Fibroblast of lung (primary cell): ENCODE data around the gene TPBG.

Source experiments
- EZH2 ChIP-seq: IDR thresholded peaks from 2 replicates; pipeline ENCODE4 v1.5.1; 2012; ENCODE audit warnings: low read length, control low read depth, mild to moderate bottlenecking; ENCODE audit errors: missing control alignments
- TF ChIP-seq, protein P1 (sequence below), 2 donors: IDR thresholded peaks in 1 of 2; conservative IDR thresholded peaks in 1 of 2; 1 replicate in 1 of 2; 2 replicates in 1 of 2; pipeline ENCODE4 v1.5.1; 2011 to 2012; ENCODE audit warnings: low read length in 2 of 2, control low read depth in 1 of 2, inconsistent platforms in 1 of 2, low read depth in 1 of 2, mild to moderate bottlenecking in 1 of 2

DNA sequence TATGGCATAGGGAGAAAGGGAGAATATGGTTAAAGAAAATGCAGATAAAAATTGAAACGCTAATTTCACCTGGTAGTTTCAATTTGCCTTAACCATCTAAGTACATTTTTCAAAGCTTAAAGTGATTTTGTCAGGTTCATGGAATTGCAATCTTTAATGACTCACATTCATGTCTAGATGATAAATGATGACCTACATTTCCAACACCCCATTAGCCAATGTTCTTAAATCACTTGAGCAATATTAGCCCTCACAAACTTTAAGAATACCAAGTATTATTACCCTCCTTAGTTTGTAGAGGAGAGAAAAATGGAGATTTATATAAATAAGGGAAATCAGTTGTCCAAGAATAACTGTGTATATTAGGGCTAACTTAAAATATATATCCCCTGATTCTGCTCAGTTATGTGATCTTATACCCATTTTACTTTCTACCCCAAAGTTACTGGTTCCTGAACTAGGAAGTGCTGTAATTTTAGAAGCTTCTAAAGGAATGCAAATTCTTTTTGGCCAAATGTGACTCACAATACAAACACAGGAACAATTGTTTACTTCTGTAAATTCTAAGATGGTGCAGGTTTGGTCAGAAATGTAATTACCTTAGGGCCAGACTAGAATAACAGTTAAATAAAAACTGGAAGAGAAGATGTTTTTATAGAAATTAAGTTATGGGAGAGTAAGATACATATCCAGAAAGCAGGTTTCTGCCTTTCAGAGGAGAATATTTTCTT is 34.5 kb downstream of the TPBG start:
- TF ChIP-seq, protein P1, sequence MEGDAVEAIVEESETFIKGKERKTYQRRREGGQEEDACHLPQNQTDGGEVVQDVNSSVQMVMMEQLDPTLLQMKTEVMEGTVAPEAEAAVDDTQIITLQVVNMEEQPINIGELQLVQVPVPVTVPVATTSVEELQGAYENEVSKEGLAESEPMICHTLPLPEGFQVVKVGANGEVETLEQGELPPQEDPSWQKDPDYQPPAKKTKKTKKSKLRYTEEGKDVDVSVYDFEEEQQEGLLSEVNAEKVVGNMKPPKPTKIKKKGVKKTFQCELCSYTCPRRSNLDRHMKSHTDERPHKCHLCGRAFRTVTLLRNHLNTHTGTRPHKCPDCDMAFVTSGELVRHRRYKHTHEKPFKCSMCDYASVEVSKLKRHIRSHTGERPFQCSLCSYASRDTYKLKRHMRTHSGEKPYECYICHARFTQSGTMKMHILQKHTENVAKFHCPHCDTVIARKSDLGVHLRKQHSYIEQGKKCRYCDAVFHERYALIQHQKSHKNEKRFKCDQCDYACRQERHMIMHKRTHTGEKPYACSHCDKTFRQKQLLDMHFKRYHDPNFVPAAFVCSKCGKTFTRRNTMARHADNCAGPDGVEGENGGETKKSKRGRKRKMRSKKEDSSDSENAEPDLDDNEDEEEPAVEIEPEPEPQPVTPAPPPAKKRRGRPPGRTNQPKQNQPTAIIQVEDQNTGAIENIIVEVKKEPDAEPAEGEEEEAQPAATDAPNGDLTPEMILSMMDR (conservative IDR thresholded peaks at IDR 0.05 in 1 of 2, IDR thresholded peaks at IDR 0.05 in 1 of 2; ENCODE audit: low read depth in 1 of 2, low read length in 2 of 2) = no peak
- no peak for TF ChIP-seq EZH2
